ENCODE results near the gene CALB2.

Gene CALB2

GRCh38 chr16:71423016-71423415 is 64.5 kb downstream of the CALB2 start:
- Histone ChIP-seq H3F3A (ENCODE audit: insufficient read depth) (no peaks in the 10 kb centered on the region), H3K27ac (ENCODE audit: low read depth, low read length) (no peak overlapping the region), H2AFZ (ENCODE audit: low read depth, low read length, severe bottlenecking) (no peak overlapping the region), H3K9me3 (ENCODE audit: insufficient read depth, low read length) (no peaks in the 10 kb centered on the region), H3K4me3 (ENCODE audit: insufficient read depth, low read length, poor library complexity, severe bottlenecking) (no peak overlapping the region), H3K9me2 (replicated peaks; ENCODE audit: insufficient read depth, low read length) (no peaks in the 10 kb centered on the region), H4K20me1 (ENCODE audit: low read depth, low read length) (no peaks in the 10 kb centered on the region), H3K27me3 (ENCODE audit: low read length) (no peaks in the 10 kb centered on the region), H3K79me2 (ENCODE audit: insufficient read depth, low read length) (no peaks in the 10 kb centered on the region), H3K9ac (ENCODE audit: low read length) (no peak overlapping the region), H3K36me3 (ENCODE audit: low read length) (no peaks in the 10 kb centered on the region), H3K4me2 (ENCODE audit: low read depth, low read length, poor library complexity, severe bottlenecking) (no peak overlapping the region)
- TF ChIP-seq CTCF (IDR thresholded peaks at IDR 0.05; ENCODE audit: insufficient read depth, low read length, poor library complexity, severe bottlenecking) (no peak), EZH2phosphoT487 (conservative IDR thresholded peaks at IDR 0.05; ENCODE audit: low read length) (no peak)

GRCh38 chr16:71423865-71424264 is 65.3 kb downstream of the CALB2 start:
- H3K27me3 ChIP-seq (ENCODE audit: low read length), result no peaks in the 10 kb centered on the region

GRCh38 chr16:71424626-71425025 is 66.1 kb downstream of the CALB2 start:
- Histone ChIP-seq H3K9me3 (ENCODE audit: insufficient read depth, low read length) (no peaks in the 10 kb centered on the region), H3K27me3 (ENCODE audit: low read length) (no peaks in the 10 kb centered on the region), H3K27ac (ENCODE audit: low read depth, low read length) (no peak overlapping the region), H3K9me2 (replicated peaks; ENCODE audit: insufficient read depth, low read length) (no peaks in the 10 kb centered on the region), H3K79me2 (ENCODE audit: insufficient read depth, low read length) (no peaks in the 10 kb centered on the region), H3K4me2 (ENCODE audit: low read depth, low read length, poor library complexity, severe bottlenecking) (no peak overlapping the region), H3K4me3 (ENCODE audit: insufficient read depth, low read length, poor library complexity, severe bottlenecking) (no peak overlapping the region), H3K36me3 (ENCODE audit: low read length) (no peaks in the 10 kb centered on the region), H3K9ac (ENCODE audit: low read length) (no peak overlapping the region), H4K20me1 (ENCODE audit: low read depth, low read length) (no peaks in the 10 kb centered on the region), H2AFZ (ENCODE audit: low read depth, low read length, severe bottlenecking) (no peak overlapping the region), H3F3A (ENCODE audit: insufficient read depth) (no peaks in the 10 kb centered on the region)
- no peak for TF ChIP-seq EZH2phosphoT487 (conservative IDR thresholded peaks at IDR 0.05; ENCODE audit: low read length)
- no peak for TF ChIP-seq CTCF (IDR thresholded peaks at IDR 0.05; ENCODE audit: insufficient read depth, low read length, poor library complexity, severe bottlenecking)

More at GRCh38 chr16:71423865-71424264, 65.3 kb downstream of the CALB2 start:
- Histone ChIP-seq H3K36me3 (ENCODE audit: low read length) (no peaks in the 10 kb centered on the region), H3K79me2 (ENCODE audit: insufficient read depth, low read length) (no peaks in the 10 kb centered on the region), H3K4me2 (ENCODE audit: low read depth, low read length, poor library complexity, severe bottlenecking) (no peak overlapping the region), H3K27ac (ENCODE audit: low read depth, low read length) (no peak overlapping the region), H3F3A (ENCODE audit: insufficient read depth) (no peaks in the 10 kb centered on the region), H3K9me2 (replicated peaks; ENCODE audit: insufficient read depth, low read length) (no peaks in the 10 kb centered on the region), H3K4me3 (ENCODE audit: insufficient read depth, low read length, poor library complexity, severe bottlenecking) (no peak overlapping the region), H3K9me3 (ENCODE audit: insufficient read depth, low read length) (no peaks in the 10 kb centered on the region), H4K20me1 (ENCODE audit: low read depth, low read length) (no peaks in the 10 kb centered on the region), H2AFZ (ENCODE audit: low read depth, low read length, severe bottlenecking) (no peak overlapping the region), H3K9ac (ENCODE audit: low read length) (no peak overlapping the region)
- no peak for TF ChIP-seq CTCF (IDR thresholded peaks at IDR 0.05; ENCODE audit: insufficient read depth, low read length, poor library complexity, severe bottlenecking)
- no peak for TF ChIP-seq EZH2phosphoT487 (conservative IDR thresholded peaks at IDR 0.05; ENCODE audit: low read length)

- no peak overlapping the region for H3K27ac ChIP-seq (ENCODE audit: low read depth, low read length)
- H2AFZ ChIP-seq (ENCODE audit: low read depth, low read length, severe bottlenecking), result no peak overlapping the region
- H3K9ac ChIP-seq (ENCODE audit: low read length), result no peak overlapping the region
- no peaks in the 10 kb centered on the region for H3K27me3 ChIP-seq (ENCODE audit: low read length)
- H3K4me3 ChIP-seq (ENCODE audit: insufficient read depth, low read length, poor library complexity, severe bottlenecking), result no peak overlapping the region
- no peak overlapping the region for H3K4me2 ChIP-seq (ENCODE audit: low read depth, low read length, poor library complexity, severe bottlenecking)
- no peaks in the 10 kb centered on the region for H3F3A ChIP-seq (ENCODE audit: insufficient read depth)
- no peaks in the 10 kb centered on the region for H3K9me2 ChIP-seq (replicated peaks; ENCODE audit: insufficient read depth, low read length)
- no peaks in the 10 kb centered on the region for H3K9me3 ChIP-seq (ENCODE audit: insufficient read depth, low read length)
- no peaks in the 10 kb centered on the region for H4K20me1 ChIP-seq (ENCODE audit: low read depth, low read length)
- H3K36me3 ChIP-seq (ENCODE audit: low read length), result no peaks in the 10 kb centered on the region
- TF ChIP-seq EZH2phosphoT487 (conservative IDR thresholded peaks at IDR 0.05; ENCODE audit: low read length), result no peak
- no peaks in the 10 kb centered on the region for H3K79me2 ChIP-seq (ENCODE audit: insufficient read depth, low read length)
Observed at GRCh38 chr16:71425746-71426068, 67.2 kb downstream of the CALB2 start.

All from SU-DHL-6 (cell line).